WTC11 (cell line): ENCODE data around the gene IL12RB2. TPM values are rescaled to one million over a fixed set of nuclear protein-coding genes. Genes with fewer than 3 reads are reported as not detected.

Source experiments
- ATAC-seq: fragments of 200-7000 bp; cut with Tn5 transposase; 2 replicates; pipeline ENCODE4 v1.10.0; 2021; ENCODE audit warnings: mild to moderate bottlenecking, moderate library complexity
- CTCF ChIA-PET: fragments of 300-600 bp; sonication (Branson Sonifier 250); formaldehyde crosslinking; loops from one replicate; lab custom pipeline; 2021; ENCODE audit warnings: antibody characterized with exemption; lab: Charles Lee
- POLR2A ChIA-PET: fragments of 350-600 bp; sonication (Branson Sonifier 250); formaldehyde crosslinking; loops from one replicate; lab custom pipeline; 2021; ENCODE audit warnings: antibody characterized with exemption; lab: Charles Lee
- DNase-seq: peaks from one replicate; pipeline ENCODE4 v3.0.0; 2021; ENCODE audit warnings: low spot score
- H3K27ac Mint-ChIP-seq: 2 replicates; pipeline ENCODE4 v1.8.0; 2021; ENCODE audit warnings: mixed read lengths
- H3K27me3 Mint-ChIP-seq: 2 replicates; pipeline ENCODE4 v1.8.0; 2021; ENCODE audit warnings: low read depth, mild to moderate bottlenecking, moderate library complexity, mixed read lengths
- H3K36me3 Mint-ChIP-seq: 2 replicates; pipeline ENCODE4 v1.8.0; 2021; ENCODE audit warnings: mixed read lengths
- H3K4me1 Mint-ChIP-seq: 2 replicates; pipeline ENCODE4 v1.8.0; 2022; ENCODE audit warnings: mixed read lengths
- H3K4me3 Mint-ChIP-seq: 2 replicates; pipeline ENCODE4 v1.8.0; 2021; ENCODE audit warnings: mild to moderate bottlenecking, moderate library complexity, mixed read lengths
- H3K9me3 Mint-ChIP-seq: 2 replicates; pipeline ENCODE4 v1.8.0; 2021; ENCODE audit warnings: mixed read lengths
- ATF6 ChIP-seq: sonication (generic); formaldehyde crosslinking; IDR thresholded peaks from 2 replicates; pipeline ENCODE4 v1.8.1; 2023; ENCODE audit warnings: mild to moderate bottlenecking, missing genetic modification reagents
- CTCF ChIP-seq: fragments of 200-600 bp; IDR thresholded peaks from 2 replicates; pipeline ENCODE4 v1.8.0; 2022; ENCODE audit warnings: antibody characterized with exemption
- ESRRA ChIP-seq: sonication (generic); formaldehyde crosslinking; IDR thresholded peaks from 2 replicates; pipeline ENCODE4 v1.8.1; 2022; ENCODE audit warnings: mild to moderate bottlenecking, missing genetic modification reagents, borderline replicate concordance
- FOXP4 ChIP-seq: sonication (generic); formaldehyde crosslinking; IDR thresholded peaks from 2 replicates; pipeline ENCODE4 v1.8.0; 2022; ENCODE audit warnings: mild to moderate bottlenecking, missing genetic modification reagents
- GTF2I ChIP-seq: fragments of 250-450 bp; sonication (Bioruptor Pico); conservative IDR thresholded peaks from 2 replicates; pipeline ENCODE4 v1.4.0; 2021; ENCODE audit warnings: mild to moderate bottlenecking
- IRF2 ChIP-seq: sonication (generic); formaldehyde crosslinking; IDR thresholded peaks from 2 replicates; pipeline ENCODE4 v1.8.0; 2022; ENCODE audit warnings: low read depth, missing genetic modification reagents, borderline replicate concordance
- MXD4 ChIP-seq: fragments of 250-450 bp; sonication (Bioruptor Pico); IDR thresholded peaks from 2 replicates; pipeline ENCODE4 v1.8.0; 2021; ENCODE audit warnings: mild to moderate bottlenecking, moderate library complexity, borderline replicate concordance
- MYBL2 ChIP-seq: sonication (generic); formaldehyde crosslinking; IDR thresholded peaks from 2 replicates; pipeline ENCODE4 v1.8.1; 2023; ENCODE audit warnings: mild to moderate bottlenecking, moderate library complexity, missing genetic modification reagents
- NR2C2 ChIP-seq: sonication (generic); formaldehyde crosslinking; IDR thresholded peaks from 2 replicates; pipeline ENCODE4 v1.8.0; 2022; ENCODE audit warnings: mild to moderate bottlenecking, missing genetic modification reagents
- NR3C1 ChIP-seq: sonication (generic); formaldehyde crosslinking; conservative IDR thresholded peaks from 2 replicates; pipeline ENCODE4 v1.8.1; 2023; ENCODE audit warnings: low read depth, mild to moderate bottlenecking, missing genetic modification reagents
- TCF7 ChIP-seq: sonication (generic); formaldehyde crosslinking; IDR thresholded peaks from 2 replicates; pipeline ENCODE4 v1.8.0; 2022; ENCODE audit warnings: mild to moderate bottlenecking, low read depth, missing genetic modification reagents, moderate library complexity
- TEAD4 ChIP-seq: sonication (generic); formaldehyde crosslinking; IDR thresholded peaks from 2 replicates; pipeline ENCODE4 v1.8.0; 2022; ENCODE audit warnings: mild to moderate bottlenecking, missing genetic modification reagents
- TP53 ChIP-seq: sonication (generic); formaldehyde crosslinking; IDR thresholded peaks from 2 replicates; pipeline ENCODE4 v1.8.1; 2023; ENCODE audit warnings: mild to moderate bottlenecking, missing genetic modification reagents
- ZBTB21 ChIP-seq: sonication (generic); formaldehyde crosslinking; IDR thresholded peaks from 2 replicates; pipeline ENCODE4 v1.8.1; 2023; ENCODE audit warnings: mild to moderate bottlenecking, missing genetic modification reagents, borderline replicate concordance
- ZBTB43 ChIP-seq: sonication (generic); formaldehyde crosslinking; IDR thresholded peaks from 2 replicates; pipeline ENCODE4 v1.8.1; 2023; ENCODE audit warnings: mild to moderate bottlenecking, missing genetic modification reagents
- ZMAT4 ChIP-seq: fragments of 250-450 bp; sonication (Bioruptor Pico); IDR thresholded peaks from 2 replicates; pipeline ENCODE4 v1.9.0; 2021; ENCODE audit warnings: mild to moderate bottlenecking
- ZNF121 ChIP-seq: sonication (generic); formaldehyde crosslinking; IDR thresholded peaks from 2 replicates; pipeline ENCODE4 v1.8.0; 2023; ENCODE audit warnings: missing genetic modification reagents
- ZNF138 ChIP-seq: sonication (generic); formaldehyde crosslinking; conservative IDR thresholded peaks from 2 replicates; pipeline ENCODE4 v1.8.1; 2022; ENCODE audit warnings: mild to moderate bottlenecking, moderate library complexity, missing genetic modification reagents
- ZNF423 ChIP-seq: fragments of 250-450 bp; sonication (Bioruptor Pico); IDR thresholded peaks from 2 replicates; pipeline ENCODE4 v2.1.2; 2022; ENCODE audit warnings: mild to moderate bottlenecking, moderate library complexity
- total RNA-seq: library from RNA; stranded (reverse); gene quantifications from 3 replicates; pipeline ENCODE4 v1.2.3, GENCODE V29; 2021
- TF ChIP-seq, protein P1 (sequence below): sonication (generic); formaldehyde crosslinking; IDR thresholded peaks from 2 replicates; pipeline ENCODE4 v1.8.1; 2023; ENCODE audit warnings: mild to moderate bottlenecking, missing genetic modification reagents, borderline replicate concordance
- TF ChIP-seq, protein P2 (sequence below): sonication (generic); formaldehyde crosslinking; conservative IDR thresholded peaks from 2 replicates; pipeline ENCODE4 v1.8.1; 2022; ENCODE audit warnings: mild to moderate bottlenecking, missing genetic modification reagents
- TF ChIP-seq, protein P3 (sequence below): sonication (generic); formaldehyde crosslinking; IDR thresholded peaks from 2 replicates; pipeline ENCODE4 v1.8.0; 2022; ENCODE audit warnings: mild to moderate bottlenecking, missing genetic modification reagents
- TF ChIP-seq, protein P4 (sequence below): sonication (generic); formaldehyde crosslinking; IDR thresholded peaks from 2 replicates; pipeline ENCODE4 v1.8.1; 2022; ENCODE audit warnings: mild to moderate bottlenecking, missing genetic modification reagents, moderate library complexity, borderline replicate concordance

Gene IL12RB2
- total RNA-seq, 1 experiment from 2014 or later: 0.81 TPM

- no peak for TF ChIP-seq ZBTB43
- TF ChIP-seq MXD4 (CRISPR knock-in tag): no peak
- no peak for TF ChIP-seq ZBTB21 (CRISPR knock-in tag)
- no peak for TF ChIP-seq NR3C1
- no peak for TF ChIP-seq TP53 (CRISPR knock-in tag)
- no peak for TF ChIP-seq ZNF138
- TF ChIP-seq ESRRA (CRISPR knock-in tag): no peak
- TF ChIP-seq, protein P1, sequence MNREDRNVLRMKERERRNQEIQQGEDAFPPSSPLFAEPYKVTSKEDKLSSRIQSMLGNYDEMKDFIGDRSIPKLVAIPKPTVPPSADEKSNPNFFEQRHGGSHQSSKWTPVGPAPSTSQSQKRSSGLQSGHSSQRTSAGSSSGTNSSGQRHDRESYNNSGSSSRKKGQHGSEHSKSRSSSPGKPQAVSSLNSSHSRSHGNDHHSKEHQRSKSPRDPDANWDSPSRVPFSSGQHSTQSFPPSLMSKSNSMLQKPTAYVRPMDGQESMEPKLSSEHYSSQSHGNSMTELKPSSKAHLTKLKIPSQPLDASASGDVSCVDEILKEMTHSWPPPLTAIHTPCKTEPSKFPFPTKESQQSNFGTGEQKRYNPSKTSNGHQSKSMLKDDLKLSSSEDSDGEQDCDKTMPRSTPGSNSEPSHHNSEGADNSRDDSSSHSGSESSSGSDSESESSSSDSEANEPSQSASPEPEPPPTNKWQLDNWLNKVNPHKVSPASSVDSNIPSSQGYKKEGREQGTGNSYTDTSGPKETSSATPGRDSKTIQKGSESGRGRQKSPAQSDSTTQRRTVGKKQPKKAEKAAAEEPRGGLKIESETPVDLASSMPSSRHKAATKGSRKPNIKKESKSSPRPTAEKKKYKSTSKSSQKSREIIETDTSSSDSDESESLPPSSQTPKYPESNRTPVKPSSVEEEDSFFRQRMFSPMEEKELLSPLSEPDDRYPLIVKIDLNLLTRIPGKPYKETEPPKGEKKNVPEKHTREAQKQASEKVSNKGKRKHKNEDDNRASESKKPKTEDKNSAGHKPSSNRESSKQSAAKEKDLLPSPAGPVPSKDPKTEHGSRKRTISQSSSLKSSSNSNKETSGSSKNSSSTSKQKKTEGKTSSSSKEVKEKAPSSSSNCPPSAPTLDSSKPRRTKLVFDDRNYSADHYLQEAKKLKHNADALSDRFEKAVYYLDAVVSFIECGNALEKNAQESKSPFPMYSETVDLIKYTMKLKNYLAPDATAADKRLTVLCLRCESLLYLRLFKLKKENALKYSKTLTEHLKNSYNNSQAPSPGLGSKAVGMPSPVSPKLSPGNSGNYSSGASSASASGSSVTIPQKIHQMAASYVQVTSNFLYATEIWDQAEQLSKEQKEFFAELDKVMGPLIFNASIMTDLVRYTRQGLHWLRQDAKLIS (CRISPR knock-in tag): no peak
- TF ChIP-seq, protein P2, sequence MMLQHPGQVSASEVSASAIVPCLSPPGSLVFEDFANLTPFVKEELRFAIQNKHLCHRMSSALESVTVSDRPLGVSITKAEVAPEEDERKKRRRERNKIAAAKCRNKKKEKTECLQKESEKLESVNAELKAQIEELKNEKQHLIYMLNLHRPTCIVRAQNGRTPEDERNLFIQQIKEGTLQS (CRISPR knock-in tag): no peak
- TF ChIP-seq ATF6: no peak
- no peak for TF ChIP-seq ZNF423 (CRISPR knock-in tag)
- TF ChIP-seq MYBL2 (CRISPR knock-in tag): no peak
- Mint-ChIP-seq H3K27me3 (no peaks in the 10 kb centered on the region), H3K4me1 (peaks cover 23% of the 10 kb centered on the region), H3K4me3 (no peak overlapping the region), H3K9me3 (no peaks in the 10 kb centered on the region), H3K36me3 (peaks cover 25% of the 10 kb centered on the region), H3K27ac (no peak overlapping the region)
- ChIA-PET POLR2A (no interaction called here), CTCF (interaction anchor here (1.4 to 4.2 kb wide), 5 partner anchors 31 to 219 kb away, joined by 4 to 19 read pairs (median 6); no protein-coding TSS in a partner anchor)
- DNase-seq (no peak), ATAC-seq (no peak)
These were observed 125.1 kb downstream of the IL12RB2 start for GRCh38 chr1:67432745-67433144.

DNA sequence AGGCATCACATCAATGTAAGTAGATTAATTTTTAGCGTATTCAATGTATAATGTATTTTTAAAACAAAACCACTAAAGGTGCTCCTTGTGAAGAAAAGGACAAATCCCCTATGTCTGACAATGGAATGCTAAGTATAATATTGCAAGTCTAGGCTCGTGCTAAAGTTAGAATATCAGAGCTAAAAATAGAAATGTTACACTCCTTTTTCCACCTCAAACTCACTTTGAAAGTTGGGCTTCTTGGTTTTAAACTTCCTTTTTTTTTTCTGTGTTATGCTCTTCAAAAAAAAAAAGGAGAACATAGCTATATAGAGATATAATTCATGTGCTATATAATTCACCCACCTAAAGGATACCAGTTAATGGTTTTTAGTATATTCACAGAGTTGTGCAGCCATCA lies 126.2 kb downstream of the IL12RB2 start:
- ATAC-seq (no peak), DNase-seq (no peak)
- peaks cover 14% of the 10 kb centered on the region for H3K36me3 Mint-ChIP-seq
- no peak overlapping the region for H3K27ac Mint-ChIP-seq
- ChIA-PET CTCF (no interaction called here), POLR2A (no interaction called here)
- H3K9me3 Mint-ChIP-seq: no peaks in the 10 kb centered on the region
- no peak overlapping the region for H3K4me3 Mint-ChIP-seq
- peaks cover 19% of the 10 kb centered on the region for H3K4me1 Mint-ChIP-seq
- no peaks in the 10 kb centered on the region for H3K27me3 Mint-ChIP-seq
- TF ChIP-seq GTF2I (CRISPR knock-in tag) (no peak), NR2C2 (CRISPR knock-in tag) (no peak), ZNF423 (CRISPR knock-in tag) (no peak), IRF2 (no peak), CTCF (no peak), TEAD4 (no peak), FOXP4 (CRISPR knock-in tag) (no peak), ZMAT4 (CRISPR knock-in tag) (no peak), TCF7 (CRISPR knock-in tag) (no peak), ZBTB21 (CRISPR knock-in tag) (no peak), ZNF121 (no peak)
- TF ChIP-seq, protein P3, sequence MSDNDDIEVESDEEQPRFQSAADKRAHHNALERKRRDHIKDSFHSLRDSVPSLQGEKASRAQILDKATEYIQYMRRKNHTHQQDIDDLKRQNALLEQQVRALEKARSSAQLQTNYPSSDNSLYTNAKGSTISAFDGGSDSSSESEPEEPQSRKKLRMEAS (CRISPR knock-in tag): no peak
- TF ChIP-seq, protein P4, sequence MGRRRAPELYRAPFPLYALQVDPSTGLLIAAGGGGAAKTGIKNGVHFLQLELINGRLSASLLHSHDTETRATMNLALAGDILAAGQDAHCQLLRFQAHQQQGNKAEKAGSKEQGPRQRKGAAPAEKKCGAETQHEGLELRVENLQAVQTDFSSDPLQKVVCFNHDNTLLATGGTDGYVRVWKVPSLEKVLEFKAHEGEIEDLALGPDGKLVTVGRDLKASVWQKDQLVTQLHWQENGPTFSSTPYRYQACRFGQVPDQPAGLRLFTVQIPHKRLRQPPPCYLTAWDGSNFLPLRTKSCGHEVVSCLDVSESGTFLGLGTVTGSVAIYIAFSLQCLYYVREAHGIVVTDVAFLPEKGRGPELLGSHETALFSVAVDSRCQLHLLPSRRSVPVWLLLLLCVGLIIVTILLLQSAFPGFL (CRISPR knock-in tag): no peak
